HG03520 (cell line): ENCODE measurements around the gene ZNF689.
A peak's percentile ranks its signal among the peaks of the same experiment; 100 is the strongest.
"Not testable (repeated sequence)": the region's sequence is repeated elsewhere in the genome, so short reads cannot be mapped to it uniquely, and the experiment has no call there.

ENCODE experiments used
- ATAC-seq: cut with Tn5 transposase; IDR thresholded peaks from one replicate; pipeline ENCODE4 v1.9.1; 2021; ENCODE audit warnings: mild to moderate bottlenecking, moderate library complexity; ENCODE audit not compliant: unreplicated experiment

Gene ZNF689

GRCh38 chr16:30601966-30602365 is 8.2 kb downstream of the ZNF689 start:
- ATAC-seq, result no peak

GRCh38 chr16:30600929-30601328 is 9.3 kb downstream of the ZNF689 start:
- ATAC-seq, result no peak

GRCh38 chr16:30600215-30600614 is 10.0 kb downstream of the ZNF689 start:
- no peak for ATAC-seq

GRCh38 chr16:30592871-30593270 is 17.3 kb downstream of the ZNF689 start:
- ATAC-seq, result no peak

GRCh38 chr16:30590869-30591268 is 19.3 kb downstream of the ZNF689 start:
- not testable (repeated sequence) for ATAC-seq

- ATAC-seq, result not testable (repeated sequence)
Measured at GRCh38 chr16:30589582-30589981, 20.6 kb downstream of the ZNF689 start.

GRCh38 chr16:30588651-30589050 is 21.5 kb downstream of the ZNF689 start:
- ATAC-seq, result no peak

- ATAC-seq, result peak; percentile 81
Measured at GRCh38 chr16:30585400-30586191, 24.6 kb downstream of the ZNF689 start, which contains the start of gene ZNF785. Gene ZNF785, minus strand, starts transcription at chr16:30585697. Its CDS starts 86 bp downstream, at chr16:30585611.

- ATAC-seq, result peak; percentile 33
Measured at GRCh38 chr16:30585022-30585399, 25.2 kb downstream of the ZNF689 start.

- ATAC-seq, result no peak
Measured at GRCh38 chr16:30582611-30583340, 27.4 kb downstream of the ZNF689 start.

GRCh38 chr16:30581457-30581856 is 28.7 kb downstream of the ZNF689 start:
- no peak for ATAC-seq

- no peak for ATAC-seq
Measured at GRCh38 chr16:30574678-30575077, 35.5 kb downstream of the ZNF689 start.

GRCh38 chr16:30571445-30572322 is 38.5 kb downstream of the ZNF689 start, which contains the start of gene ZNF688:
Gene ZNF688, minus strand, starts transcription at chr16:30571714. Its CDS starts 85 bp downstream, at chr16:30571629.
- ATAC-seq, result peak; percentile 66

GRCh38 chr16:30570636-30571444 is 39.3 kb downstream of the ZNF689 start:
- ATAC-seq, result no peak

- ATAC-seq, result no peak
Measured at GRCh38 chr16:30569746-30570635, 40.2 kb downstream of the ZNF689 start.

GRCh38 chr16:30569281-30569680 is 40.9 kb downstream of the ZNF689 start:
- no peak for ATAC-seq

GRCh38 chr16:30567991-30568638 is 42.1 kb downstream of the ZNF689 start:
- no peak for ATAC-seq

- no peak for ATAC-seq
Measured at GRCh38 chr16:30567160-30567990, 42.8 kb downstream of the ZNF689 start.
